HG03469 (cell line): ENCODE results near the gene GALNT10.

ENCODE experiments used
- ATAC-seq: cut with Tn5 transposase; IDR thresholded peaks from one replicate; pipeline ENCODE4 v1.9.1; 2021; ENCODE audit warnings: mild to moderate bottlenecking, moderate library complexity, moderate number of reproducible peaks; ENCODE audit not compliant: unreplicated experiment

GALNT10 gene

GRCh38 chr5:154421868-154422267 is 231.3 kb downstream of the GALNT10 start:
- no peak for ATAC-seq

- no peak for ATAC-seq
These were observed 231.8 kb downstream of the GALNT10 start for GRCh38 chr5:154422298-154422697.

- ATAC-seq: no peak
These were observed 237.7 kb downstream of the GALNT10 start for GRCh38 chr5:154428208-154428607.

GRCh38 chr5:154429341-154429740 is 238.8 kb downstream of the GALNT10 start:
- no peak for ATAC-seq

- no peak for ATAC-seq
These were observed 239.9 kb downstream of the GALNT10 start for GRCh38 chr5:154430466-154430865.

- no peak for ATAC-seq
These were observed 240.6 kb downstream of the GALNT10 start for GRCh38 chr5:154430961-154431630.

- no peak for ATAC-seq
These were observed 244.7 kb downstream of the GALNT10 start for GRCh38 chr5:154435226-154435625.

- no peak for ATAC-seq
These were observed 246.9 kb downstream of the GALNT10 start for GRCh38 chr5:154437281-154437965.

- no peak for ATAC-seq
These were observed 250.0 kb downstream of the GALNT10 start for GRCh38 chr5:154440540-154440939.

GRCh38 chr5:154442801-154443200 is 252.3 kb downstream of the GALNT10 start:
- ATAC-seq: no peak

GRCh38 chr5:154444556-154445421 is 254.3 kb downstream of the GALNT10 start:
- ATAC-seq: no peak

- ATAC-seq: peak; percentile 93
These were observed 255.1 kb downstream of the GALNT10 start, which contains the start of gene SAP30L for GRCh38 chr5:154445422-154446194. Gene SAP30L (plus strand): TSS chr5:154445997. CDS start chr5:154446605, 608 bp downstream.

GRCh38 chr5:154446195-154447088 is 255.9 kb downstream of the GALNT10 start:
- no peak for ATAC-seq

GRCh38 chr5:154447089-154447725 is 256.7 kb downstream of the GALNT10 start:
- no peak for ATAC-seq

GRCh38 chr5:154449786-154450185 is 259.3 kb downstream of the GALNT10 start:
- ATAC-seq: no peak

GRCh38 chr5:154451957-154452356 is 261.4 kb downstream of the GALNT10 start:
- ATAC-seq: no peak

- no peak for ATAC-seq
These were observed 265.1 kb downstream of the GALNT10 start for GRCh38 chr5:154455585-154455984.

- no peak for ATAC-seq
These were observed 266.0 kb downstream of the GALNT10 start for GRCh38 chr5:154456540-154456939.

- no peak for ATAC-seq
These were observed 268.5 kb downstream of the GALNT10 start for GRCh38 chr5:154459015-154459414.
